Measurements from ENCODE around the gene C1orf105.

The C1orf105 gene

GRCh38 chr1:172460177-172460576, 39.7 kb downstream of the C1orf105 start:
- no peak for DNase-seq (ENCODE audit: low spot score)

GRCh38 chr1:172460887-172461315, 40.4 kb downstream of the C1orf105 start:
- DNase-seq (ENCODE audit: low spot score), result no peak

GRCh38 chr1:172465617-172466016, 45.1 kb downstream of the C1orf105 start:
- no peak for DNase-seq (ENCODE audit: low spot score)

GRCh38 chr1:172466795-172467407, 46.4 kb downstream of the C1orf105 start:
- no peak for DNase-seq (ENCODE audit: low spot score)

- DNase-seq (ENCODE audit: low spot score), result no peak
Observed at GRCh38 chr1:172467446-172467845, 47.0 kb downstream of the C1orf105 start.

GRCh38 chr1:172468296-172468695, 47.8 kb downstream of the C1orf105 start:
- DNase-seq (ENCODE audit: low spot score), result no peak

GRCh38 chr1:172469717-172470116, 49.2 kb downstream of the C1orf105 start:
- DNase-seq (ENCODE audit: low spot score), result no peak

GRCh38 chr1:172470149-172470548, 49.7 kb downstream of the C1orf105 start:
- no peak for DNase-seq (ENCODE audit: low spot score)

GRCh38 chr1:172471666-172472065, 51.2 kb downstream of the C1orf105 start:
- no peak for DNase-seq (ENCODE audit: low spot score)

- no peak for DNase-seq (ENCODE audit: low spot score)
Observed at GRCh38 chr1:172472495-172472894, 52.0 kb downstream of the C1orf105 start.

GRCh38 chr1:172473302-172473701, 52.8 kb downstream of the C1orf105 start:
- no peak for DNase-seq (ENCODE audit: low spot score)

GRCh38 chr1:172473842-172474241, 53.4 kb downstream of the C1orf105 start:
- DNase-seq (ENCODE audit: low spot score), result no peak

- no peak for DNase-seq (ENCODE audit: low spot score)
Observed at GRCh38 chr1:172476218-172476811, 55.8 kb downstream of the C1orf105 start.

GRCh38 chr1:172477216-172477615, 56.7 kb downstream of the C1orf105 start:
- no peak for DNase-seq (ENCODE audit: low spot score)

- no peak for DNase-seq (ENCODE audit: low spot score)
Observed at GRCh38 chr1:172477741-172478140, 57.3 kb downstream of the C1orf105 start.

GRCh38 chr1:172478485-172478884, 58.0 kb downstream of the C1orf105 start:
- no peak for DNase-seq (ENCODE audit: low spot score)

GRCh38 chr1:172480431-172480830, 59.9 kb downstream of the C1orf105 start:
- DNase-seq (ENCODE audit: low spot score), result no peak

GRCh38 chr1:172482044-172482443, 61.6 kb downstream of the C1orf105 start:
- DNase-seq (ENCODE audit: low spot score), result no peak

GRCh38 chr1:172483448-172483847, 63.0 kb downstream of the C1orf105 start:
- DNase-seq (ENCODE audit: low spot score), result no peak

- DNase-seq (ENCODE audit: low spot score), result no peak
Observed at GRCh38 chr1:172484252-172484651, 63.8 kb downstream of the C1orf105 start.

- DNase-seq (ENCODE audit: low spot score), result no peak
Observed at GRCh38 chr1:172485626-172486025, 65.1 kb downstream of the C1orf105 start.

- DNase-seq (ENCODE audit: low spot score), result no peak
Observed at GRCh38 chr1:172486805-172487454, 66.4 kb downstream of the C1orf105 start.

GRCh38 chr1:172487550-172487949, 67.1 kb downstream of the C1orf105 start:
- no peak for DNase-seq (ENCODE audit: low spot score)

- no peak for DNase-seq (ENCODE audit: low spot score)
Observed at GRCh38 chr1:172488393-172488792, 67.9 kb downstream of the C1orf105 start.

All from NAMALWA (cell line).